ENCODE data around the gene RAD51B. TPM values are rescaled to one million over a fixed set of nuclear protein-coding genes. Genes with fewer than 3 reads are reported as not detected.

RAD51B gene
- total and polyA plus RNA-seq, 2 of the 13 experiments (the other 11 are each of a cell fraction or from before 2014, with no cell fraction given), result 7.0 to 9.5 TPM

- TF ChIP-seq ZBED4 (CRISPR knock-in tag; IDR thresholded peaks at IDR 0.05; ENCODE audit: borderline replicate concordance) (0 out of 2 replicates have a peak, but pooled peaks have one; percentile 71), RNF219 (CRISPR knock-in tag; IDR thresholded peaks at IDR 0.05) (no peak), ZBTB38 (CRISPR knock-in tag; IDR thresholded peaks at IDR 0.05) (peak; percentile 65; the same call in 1 of the 2 replicates), MYPOP (CRISPR knock-in tag; IDR thresholded peaks at IDR 0.05) (0 out of 2 replicates have a peak, but pooled peaks have one; percentile 43), ZSCAN29 (CRISPR knock-in tag; conservative IDR thresholded peaks at IDR 0.05) (peak; percentile 71; the same call in 1 of the 2 replicates), BORCS8-MEF2B (CRISPR knock-in tag; IDR thresholded peaks at IDR 0.05) (no peak), ZC3H13 (CRISPR knock-in tag; IDR thresholded peaks at IDR 0.05) (no peak), HNRNPH1 (optimal IDR thresholded peaks at IDR 0.05; ENCODE audit: low read depth, low read length) (no peak), MIER2 (CRISPR knock-in tag; IDR thresholded peaks at IDR 0.05) (0 out of 2 replicates have a peak, but pooled peaks have one; percentile 14), ZNF512 (CRISPR knock-in tag; IDR thresholded peaks at IDR 0.05) (no peak), CTCF (CRISPR knock-in tag; IDR thresholded peaks at IDR 0.05) (peak; percentile 18; the same call in 1 of the 2 replicates), TBL1XR1 (IDR thresholded peaks at IDR 0.05; ENCODE audit: borderline replicate concordance, low read length, partially characterized antibody) (no peak), ZNF672 (CRISPR knock-in tag; IDR thresholded peaks at IDR 0.05) (no peak), RFXANK (CRISPR knock-in tag; IDR thresholded peaks at IDR 0.05) (0 out of 2 replicates have a peak, but pooled peaks have one; percentile 60), ZNF7 (CRISPR knock-in tag; IDR thresholded peaks at IDR 0.05) (no peak), ZNF530 (CRISPR knock-in tag; IDR thresholded peaks at IDR 0.05; ENCODE audit: low read depth) (no peak), MLLT10 (CRISPR knock-in tag; IDR thresholded peaks at IDR 0.05) (no peak), ZNF354B (CRISPR knock-in tag; IDR thresholded peaks at IDR 0.05) (no peak)
Observed at GRCh38 chr14:68607081-68607866, 787.7 kb downstream of the RAD51B start (continued).

All from HepG2 (cell line).